HG03558 (cell line): ENCODE measurements around the gene TBCD.

Source experiments
- ATAC-seq: cut with Tn5 transposase; IDR thresholded peaks from one replicate; pipeline ENCODE4 v1.9.1; 2021; ENCODE audit warnings: moderate number of reproducible peaks; ENCODE audit not compliant: unreplicated experiment; ENCODE audit errors: extremely low read depth

TBCD gene

DNA sequence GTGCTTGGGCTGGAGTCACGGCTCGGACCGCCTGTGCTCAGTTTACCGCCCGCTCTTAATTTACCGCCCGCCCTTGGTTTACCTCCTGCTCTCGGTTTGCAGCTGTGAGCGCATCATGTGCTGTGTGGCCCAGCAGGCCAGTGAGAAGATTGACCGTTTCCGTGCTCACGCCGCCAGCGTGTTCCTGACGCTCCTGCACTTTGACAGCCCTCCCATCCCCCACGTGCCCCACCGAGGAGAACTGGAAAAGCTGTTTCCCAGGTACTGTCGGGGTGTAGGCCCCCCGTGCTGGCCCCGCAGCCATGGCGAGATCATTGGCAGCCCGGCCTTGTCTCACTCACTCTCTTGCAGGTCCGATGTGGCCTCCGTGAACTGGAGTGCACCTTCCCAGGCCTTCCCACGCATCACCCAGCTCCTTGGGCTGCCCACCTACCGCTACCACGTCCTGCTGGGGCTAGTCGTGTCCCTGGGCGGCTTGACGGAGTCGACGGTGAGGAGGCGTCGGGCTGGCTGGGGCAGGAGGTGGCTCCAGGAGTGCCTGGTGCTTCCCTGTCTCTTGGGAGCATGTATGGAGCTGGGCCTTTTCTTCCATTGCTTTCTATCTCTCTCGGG, 177.3 kb downstream of the TBCD start:
- ATAC-seq = no peak

DNA sequence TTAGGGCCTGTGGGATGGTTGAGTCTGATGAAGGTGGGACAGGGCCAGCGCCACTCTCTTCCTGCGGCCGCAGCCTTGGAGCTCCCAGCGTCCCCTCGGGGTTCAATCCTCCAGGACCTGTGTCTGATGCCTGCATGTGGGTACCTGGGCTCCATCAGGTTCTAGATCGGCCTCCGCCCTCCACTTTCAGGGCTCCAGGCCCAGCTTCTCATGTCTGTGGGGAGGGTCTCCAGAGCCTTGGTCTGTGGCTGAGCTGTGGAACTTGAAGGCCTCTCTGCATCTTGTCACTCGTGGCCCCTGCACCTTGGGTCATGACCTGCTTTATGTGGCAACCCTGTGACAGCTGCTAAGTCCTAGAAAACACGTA, 177.8 kb downstream of the TBCD start:
- no peak for ATAC-seq

DNA sequence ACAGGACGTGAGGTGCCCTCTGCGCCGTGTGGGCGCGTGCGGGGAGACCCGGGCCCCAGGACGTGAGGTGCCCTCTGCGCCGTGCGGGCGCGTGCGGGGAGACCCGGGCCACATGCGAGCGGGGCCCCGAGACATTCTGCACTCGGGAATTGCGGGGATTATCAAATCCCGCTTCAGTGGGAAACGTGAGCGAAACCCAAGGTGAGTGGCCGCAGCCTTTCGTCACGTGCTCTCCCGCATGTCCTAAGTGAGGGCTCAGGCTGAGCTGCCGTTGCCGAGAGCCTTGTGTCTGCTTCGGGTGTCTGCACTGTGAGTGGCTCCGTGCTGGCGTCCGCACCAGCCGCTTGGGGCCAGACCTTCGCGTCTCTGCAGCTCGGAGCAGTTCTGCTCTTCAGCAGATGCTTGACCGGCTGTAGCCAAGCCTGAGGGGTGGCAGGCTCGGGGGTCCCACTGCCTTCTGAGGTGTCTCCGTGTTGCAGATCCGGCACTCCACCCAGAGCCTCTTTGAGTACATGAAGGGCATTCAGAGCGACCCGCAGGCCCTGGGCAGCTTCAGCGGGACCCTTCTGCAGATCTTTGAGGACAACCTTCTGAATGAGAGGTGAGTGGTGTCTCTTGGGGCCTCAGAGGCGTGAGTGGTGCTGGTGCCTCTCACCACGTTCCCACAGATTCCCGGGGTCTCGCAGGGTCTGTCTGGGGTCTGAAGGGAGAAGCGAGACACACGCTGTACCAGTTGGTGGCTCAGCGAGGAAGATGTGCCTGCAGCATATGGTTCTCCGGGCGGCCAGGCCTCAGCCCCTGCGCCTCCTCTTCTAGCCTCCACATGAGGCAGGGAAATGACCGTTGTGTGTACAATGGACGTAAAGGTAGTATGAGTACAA, 178.4 kb downstream of the TBCD start:
- no peak for ATAC-seq

DNA sequence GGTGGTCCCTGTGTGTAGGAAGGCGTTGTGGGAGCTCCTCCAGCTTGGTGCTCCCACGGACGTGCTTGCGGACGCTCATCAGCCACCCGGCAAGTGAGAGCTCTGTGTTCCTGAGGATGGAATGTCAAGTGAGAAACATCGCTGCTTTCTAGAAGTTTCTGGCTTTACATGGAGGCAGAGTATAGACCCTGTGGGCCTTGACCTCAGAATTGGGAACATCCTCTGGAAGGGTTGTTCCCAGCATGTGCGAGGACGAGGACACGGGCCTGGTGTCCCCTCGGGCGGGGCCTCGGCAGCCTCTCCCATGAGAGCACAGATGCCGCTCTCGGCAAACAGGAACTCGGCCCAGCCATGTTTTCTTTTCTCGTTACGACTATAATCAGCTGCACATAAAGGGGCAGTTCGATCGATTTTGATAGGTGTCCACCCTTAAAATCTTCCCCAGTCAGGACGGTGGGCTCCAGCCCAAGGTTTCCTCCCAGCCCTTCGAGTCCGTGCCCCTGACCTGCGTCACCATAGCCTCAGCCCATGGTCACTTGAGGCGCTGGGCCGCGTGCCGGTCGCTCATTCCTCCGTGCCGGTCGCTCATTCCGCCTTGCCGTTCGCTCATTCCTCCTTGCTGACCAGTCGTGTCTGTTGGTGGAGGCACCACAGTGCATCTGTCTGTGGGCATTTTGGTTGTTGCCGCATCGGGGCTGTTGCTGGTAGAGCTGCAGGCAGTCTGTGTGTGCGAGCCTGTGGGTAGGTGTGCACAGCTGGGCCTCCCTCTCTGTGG, 179.2 kb downstream of the TBCD start:
- ATAC-seq = no peak

DNA sequence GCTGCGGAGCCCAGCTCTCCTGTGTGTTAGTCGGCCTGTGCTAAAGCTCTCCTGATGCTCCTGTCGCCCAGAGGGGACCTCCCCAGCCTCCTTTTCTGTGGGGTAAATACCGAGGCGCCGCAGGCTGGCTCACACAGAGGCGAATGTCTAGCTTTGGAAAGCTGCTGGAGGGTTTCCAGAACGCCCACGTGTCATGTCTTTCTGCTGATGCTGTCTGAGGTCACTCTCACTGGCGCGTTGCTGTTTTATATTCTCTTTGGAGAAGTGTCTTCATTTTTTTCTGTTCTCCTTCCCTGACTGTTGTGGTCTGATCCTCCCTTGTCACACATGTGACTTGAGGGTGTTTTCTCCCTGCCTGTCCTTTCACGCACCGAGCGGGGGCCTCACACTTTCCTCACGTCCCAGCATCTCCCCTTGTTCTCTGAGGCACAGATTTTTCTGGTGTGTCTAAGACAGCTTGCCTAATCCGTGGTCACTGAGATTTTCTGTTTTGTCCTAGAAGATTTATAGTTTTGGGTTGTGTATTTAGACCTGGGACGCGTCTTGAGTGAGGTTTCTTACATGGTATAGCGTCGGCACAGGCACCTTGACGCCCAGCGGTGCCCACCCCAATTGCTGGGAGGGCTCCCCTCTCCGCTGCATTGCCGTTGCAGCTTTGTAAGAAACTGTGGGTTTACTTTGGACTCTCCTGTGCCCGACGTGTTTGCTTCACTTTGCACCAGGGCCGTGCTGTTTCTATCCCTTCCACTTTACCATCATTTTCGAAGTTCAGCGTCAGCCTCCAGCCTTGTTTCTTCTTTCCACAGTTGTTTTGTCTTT, 180.0 kb downstream of the TBCD start:
- no peak for ATAC-seq

DNA sequence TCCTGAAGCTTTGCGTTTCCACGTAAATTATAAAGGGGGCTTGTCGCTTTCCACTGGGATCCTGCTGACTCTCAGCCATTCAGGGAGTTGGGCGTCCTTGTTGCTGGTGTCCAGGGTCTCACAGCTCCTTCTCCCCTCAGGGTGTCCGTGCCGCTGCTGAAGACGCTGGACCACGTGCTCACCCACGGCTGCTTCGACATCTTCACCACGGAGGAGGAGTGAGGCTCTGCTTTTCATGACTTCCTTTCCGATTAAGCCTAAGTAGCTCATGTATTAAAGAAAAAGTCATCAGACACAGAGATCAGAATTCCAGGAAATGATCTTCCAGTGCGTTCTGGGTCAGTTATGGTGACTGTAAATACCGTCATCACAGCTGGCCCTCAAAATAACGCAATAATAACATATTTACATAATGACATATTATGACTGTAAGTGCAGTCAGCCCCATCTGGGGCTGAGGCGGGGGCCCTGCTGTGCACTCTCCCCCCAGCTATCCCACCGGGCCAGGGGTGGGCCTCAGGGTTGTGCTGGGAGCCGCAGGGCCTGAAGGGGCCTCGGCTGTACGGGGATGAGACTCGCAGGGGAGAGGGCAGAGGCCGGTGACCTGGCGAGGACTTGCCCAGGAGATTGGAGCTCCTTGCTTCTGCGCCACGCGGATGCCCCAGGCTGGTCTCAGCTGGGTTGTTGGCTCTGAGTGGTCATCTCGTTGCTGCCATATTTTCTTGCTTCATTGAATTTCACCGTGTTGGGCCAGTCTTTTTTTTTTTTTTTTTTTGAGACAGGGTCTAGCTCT, 180.8 kb downstream of the TBCD start:
- no peak for ATAC-seq

DNA sequence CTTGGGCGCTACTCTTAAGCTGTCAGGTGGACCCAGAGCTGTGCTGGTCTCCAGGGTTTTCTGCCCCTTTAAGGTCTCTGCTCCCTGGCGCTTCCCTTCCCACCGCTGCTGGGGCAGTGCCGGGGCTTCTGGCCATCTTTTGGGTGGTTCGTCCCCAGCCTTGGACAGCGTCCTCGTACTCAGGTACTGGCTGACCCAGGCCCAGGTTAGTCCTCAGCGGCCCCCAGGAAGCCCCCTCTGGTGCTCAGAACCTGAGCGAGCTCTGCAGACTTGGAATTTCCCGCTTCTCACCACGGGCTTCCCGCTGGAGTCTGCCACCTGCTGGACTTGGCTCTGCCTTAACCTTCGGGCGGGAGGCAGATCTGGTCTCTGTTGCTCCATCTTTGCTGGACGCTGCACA, 182.0 kb downstream of the TBCD start:
- no peak for ATAC-seq

DNA sequence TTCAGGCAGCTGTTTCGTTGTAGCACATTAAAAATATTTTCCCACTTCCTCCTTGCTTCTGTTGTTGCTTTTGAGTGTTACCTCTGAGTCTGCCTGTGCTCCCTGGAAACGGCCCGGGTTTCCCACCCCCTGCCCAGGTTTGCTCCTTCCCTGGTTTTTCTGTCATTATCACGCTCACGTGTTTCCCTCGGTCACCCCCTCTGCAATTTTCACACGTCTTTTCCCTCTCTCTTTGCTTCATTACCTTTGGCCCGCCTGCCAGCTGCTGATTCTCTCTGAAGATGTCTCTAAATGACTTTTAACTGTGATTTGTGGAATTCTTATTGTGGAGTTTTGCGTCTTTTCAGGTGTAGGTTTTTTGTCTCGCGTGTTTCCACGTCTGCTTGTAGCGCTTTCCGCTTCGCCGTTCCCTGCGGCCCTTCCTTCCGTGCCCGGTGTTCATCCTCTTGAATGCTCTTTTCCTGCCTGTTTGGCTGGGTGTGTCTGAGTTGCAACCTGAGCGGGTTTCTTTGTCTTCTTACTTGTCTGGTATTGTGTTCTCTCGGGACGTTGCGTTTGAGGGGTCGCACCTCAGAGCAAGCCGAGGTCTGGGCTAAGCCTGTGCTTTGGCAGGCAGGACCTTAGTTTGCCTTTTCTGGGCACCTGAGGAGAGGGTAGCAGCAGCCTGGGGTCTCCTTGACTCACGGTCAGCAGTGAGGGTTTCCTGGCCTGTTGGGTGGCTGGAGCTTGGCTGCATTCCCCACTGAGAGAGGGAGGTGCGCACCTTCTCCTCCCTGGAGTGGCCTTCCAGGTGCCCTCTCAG, 184.3 kb downstream of the TBCD start:
- no peak for ATAC-seq

DNA sequence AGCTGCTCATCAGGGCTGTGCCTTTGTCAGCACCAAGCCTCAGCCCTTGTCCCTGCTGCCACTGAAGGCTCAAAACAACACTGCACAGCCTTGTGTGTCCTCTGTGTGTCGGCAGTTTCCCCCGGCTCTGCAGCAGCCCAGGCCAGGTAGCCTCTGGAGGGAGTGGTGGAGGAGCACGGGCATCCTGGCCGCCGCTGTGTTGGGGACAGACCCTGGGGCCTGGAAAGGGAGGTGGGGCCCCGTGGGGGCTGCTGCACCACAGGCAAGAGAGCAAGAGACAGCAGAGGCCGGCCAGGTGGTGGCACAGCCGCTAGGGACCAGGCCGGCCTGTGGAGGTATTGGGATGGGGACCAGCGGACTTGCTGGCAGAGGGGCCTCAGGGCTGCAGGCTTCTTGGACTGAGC, 184.9 kb downstream of the TBCD start:
- ATAC-seq = no peak

DNA sequence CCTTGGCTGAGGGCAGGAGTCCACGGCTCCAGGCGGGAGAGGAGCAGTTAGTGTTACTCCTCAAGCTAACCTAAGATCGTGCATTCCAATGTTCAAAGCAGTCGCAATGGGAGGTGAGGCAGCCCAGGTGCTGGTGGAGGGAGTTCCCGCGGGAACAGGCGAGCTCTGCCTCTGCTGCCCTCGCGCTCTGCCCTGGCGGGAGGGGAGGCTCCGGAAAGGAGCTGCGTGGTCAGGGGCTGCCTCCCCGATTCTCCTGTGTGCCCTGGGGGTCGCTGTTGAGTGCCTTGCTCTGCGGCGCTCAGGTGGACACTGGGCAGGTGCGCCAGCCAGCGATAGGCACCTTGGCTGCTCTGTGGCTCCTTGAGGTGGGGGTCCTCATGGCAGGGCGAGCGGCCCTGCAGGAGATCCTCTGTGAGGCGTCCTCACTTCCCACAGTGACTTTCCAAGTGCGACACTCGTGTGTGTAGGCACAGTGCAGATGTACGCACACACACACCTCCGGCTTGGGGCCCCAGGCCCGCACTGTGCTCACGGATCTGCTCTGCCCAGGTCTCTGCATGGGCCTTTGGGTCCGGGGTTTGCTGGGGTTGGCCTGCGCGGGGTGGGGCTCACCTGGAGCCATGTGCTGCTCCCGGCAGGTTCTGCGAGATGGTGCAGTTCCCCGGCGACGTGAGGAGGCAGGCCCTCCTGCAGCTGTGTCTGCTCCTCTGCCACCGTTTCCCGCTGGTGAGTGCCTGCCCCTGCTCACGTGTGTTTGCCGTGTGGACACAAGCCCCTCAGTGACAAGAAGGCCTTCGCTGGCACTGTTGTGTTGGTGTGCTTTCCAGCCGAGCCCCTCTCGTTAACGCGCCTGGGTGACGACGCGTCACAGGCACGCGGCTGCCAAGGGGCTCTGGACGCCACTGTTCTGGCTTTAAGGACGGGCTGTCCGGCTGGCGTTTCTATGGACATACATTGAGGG, 185.8 kb downstream of the TBCD start:
- ATAC-seq = no peak

DNA sequence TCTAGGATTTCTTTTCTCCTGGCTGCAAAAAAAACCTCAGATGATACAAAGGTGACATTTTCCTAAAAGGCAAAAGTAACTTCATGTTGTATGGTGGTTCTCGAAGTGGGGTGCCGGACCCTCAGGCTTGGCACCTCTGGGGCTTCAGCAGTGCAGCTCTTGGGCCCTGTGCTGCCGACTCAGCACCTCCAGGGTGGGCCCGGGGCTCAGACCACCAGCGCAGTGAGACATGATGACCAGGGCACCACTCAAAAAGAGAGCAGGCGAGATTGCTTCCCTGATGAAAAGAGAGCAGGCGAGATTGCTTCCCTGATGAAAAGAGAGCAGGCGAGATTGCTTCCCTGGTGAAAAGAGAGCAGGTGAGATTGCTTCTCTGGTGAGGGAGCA, 186.6 kb downstream of the TBCD start:
- ATAC-seq = no peak

DNA sequence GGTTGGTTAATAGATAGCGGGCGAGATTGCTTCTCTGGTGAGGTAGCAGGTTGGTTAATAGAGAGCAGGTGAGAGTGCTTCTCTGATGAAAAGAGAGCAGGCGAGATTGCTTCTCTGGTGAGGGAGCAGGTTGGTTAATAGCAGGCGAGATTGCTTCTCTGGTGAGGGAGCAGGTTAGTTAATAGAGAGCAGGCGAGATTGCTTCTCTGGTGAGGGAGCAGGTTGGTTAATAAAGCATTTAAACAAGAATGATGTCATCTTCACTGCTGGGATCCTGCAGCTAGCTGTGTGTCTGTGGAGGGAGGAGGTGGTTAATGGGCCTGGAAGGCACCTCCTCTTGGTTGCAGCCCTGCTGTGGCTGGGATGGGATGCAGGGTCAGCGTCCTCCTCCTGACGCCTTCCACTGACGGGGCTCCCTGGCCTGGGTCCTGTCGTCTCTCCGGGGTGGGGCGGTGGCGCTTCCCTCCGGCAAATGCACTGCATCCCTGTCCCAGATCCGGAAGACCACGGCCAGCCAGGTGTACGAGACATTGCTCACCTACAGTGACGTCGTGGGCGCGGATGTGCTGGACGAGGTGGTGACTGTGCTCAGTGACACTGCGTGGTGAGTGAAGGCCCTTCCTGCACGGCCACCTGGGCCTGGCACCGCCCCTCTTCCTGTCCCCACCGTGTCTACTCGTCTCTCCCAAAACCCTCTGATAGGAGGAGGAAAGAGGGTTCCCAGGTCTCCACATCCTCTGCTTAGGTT, 187.2 kb downstream of the TBCD start:
- no peak for ATAC-seq

DNA sequence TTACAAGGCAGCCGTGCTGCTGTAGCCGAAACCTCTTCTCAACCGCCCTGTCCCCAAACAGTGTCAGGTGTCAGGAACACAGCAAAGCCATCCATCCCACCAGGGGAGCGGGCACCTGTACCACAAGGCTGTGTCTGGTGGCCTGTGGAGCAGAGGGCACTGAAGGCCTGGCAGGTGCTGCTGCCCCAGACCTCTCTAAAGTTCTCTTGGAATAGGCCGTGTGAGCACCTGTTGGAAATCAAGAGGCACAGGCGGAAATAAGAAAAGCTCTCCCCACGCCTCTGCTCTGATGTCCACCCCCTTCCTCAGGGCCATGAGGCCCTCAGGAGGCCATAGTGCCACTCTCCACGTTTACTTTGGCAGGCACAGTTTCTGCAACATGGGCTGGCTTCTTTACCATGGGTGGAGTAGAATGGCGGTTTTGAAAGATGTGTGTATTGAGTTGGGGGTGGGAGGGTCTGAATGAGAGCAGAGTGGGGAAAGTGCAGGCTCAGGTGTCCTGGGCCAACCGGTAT, 187.8 kb downstream of the TBCD start:
- no peak for ATAC-seq

DNA sequence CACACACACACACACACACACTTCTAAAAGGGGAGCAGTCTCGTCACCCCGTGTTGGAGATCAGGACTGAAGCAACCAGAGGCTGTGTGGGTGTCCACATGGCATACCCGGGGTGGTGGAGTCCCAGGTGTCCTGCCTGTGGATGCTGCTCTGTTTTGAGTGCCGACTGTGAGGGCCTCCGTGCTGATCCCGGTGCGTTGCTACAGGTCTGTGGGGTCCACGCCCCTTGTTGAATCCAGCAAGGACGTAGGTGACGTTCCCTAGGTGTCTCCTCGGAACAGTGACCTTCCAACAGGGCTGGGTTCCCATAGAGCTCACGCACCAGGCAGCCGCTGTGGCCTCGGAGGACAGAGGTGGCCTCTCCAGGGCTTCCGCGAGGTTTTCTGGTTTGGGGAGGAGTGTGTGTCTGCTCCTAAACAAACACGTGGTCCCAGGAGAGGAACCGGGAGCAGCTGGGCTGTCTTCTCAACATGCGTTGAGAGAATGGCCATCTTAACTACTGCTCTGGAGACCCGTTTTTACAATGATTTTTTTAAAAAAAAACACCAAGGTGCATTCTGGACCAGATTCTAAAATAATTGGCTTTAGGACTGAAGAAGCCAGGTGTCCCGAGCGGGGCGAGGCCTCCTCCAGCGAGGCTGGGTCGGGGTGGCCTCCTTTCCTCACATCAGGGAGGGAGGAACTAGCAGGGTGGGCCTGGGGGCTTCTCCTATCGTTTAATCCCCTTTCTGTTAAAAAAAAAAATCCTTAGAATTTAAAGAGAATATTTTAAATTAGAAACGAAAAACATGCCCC, 188.6 kb downstream of the TBCD start:
- ATAC-seq = no peak

DNA sequence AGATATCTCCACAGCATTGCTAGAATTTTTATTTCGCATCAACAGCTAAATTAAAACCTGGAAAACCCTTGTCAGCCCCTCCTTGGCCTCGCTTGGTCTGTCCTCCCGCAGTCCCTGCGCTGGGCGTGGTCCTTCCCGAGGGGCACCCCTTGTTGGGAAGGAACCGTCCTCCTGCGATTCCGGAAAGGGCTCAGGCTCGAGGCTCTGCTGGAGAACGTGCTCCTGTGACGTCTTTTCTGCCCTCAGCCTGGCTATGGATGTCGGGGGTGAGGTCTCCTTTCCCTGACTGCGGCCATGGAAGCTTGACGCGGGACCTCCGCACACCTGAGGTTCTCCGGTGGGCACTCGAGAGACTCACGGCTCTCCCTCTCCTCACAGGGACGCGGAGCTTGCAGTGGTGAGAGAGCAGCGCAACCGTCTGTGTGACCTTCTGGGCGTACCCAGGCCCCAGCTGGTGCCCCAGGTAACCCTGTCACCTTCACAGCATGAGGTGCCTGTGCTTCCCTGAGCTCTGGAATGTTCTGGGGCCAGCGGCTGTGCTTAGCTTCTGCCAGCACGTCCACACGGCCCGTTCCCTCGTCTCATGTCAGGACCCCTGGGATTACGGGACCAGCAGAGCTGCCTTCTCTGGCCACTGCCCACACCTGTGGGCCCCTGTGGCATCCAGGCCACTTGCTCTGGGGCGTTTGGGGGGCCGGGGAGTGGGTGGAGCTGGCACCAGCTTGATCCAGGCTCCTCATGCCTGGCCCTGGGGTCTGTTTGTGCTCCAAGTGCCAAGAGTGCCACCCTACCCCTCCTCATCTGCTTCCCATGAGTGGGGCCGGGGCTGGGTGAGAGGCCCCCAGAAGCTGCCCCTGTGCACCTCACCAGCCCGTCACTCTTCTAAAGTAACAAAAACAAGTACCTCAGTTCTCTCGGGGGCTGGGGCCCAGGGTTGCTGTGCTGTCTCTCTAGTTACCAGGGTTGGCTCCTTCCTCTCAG, 189.4 kb downstream of the TBCD start:
- no peak for ATAC-seq
